ENCODE data around the gene FAM83G. TPM values are rescaled to one million over a fixed set of nuclear protein-coding genes. Genes with fewer than 3 reads are reported as not detected.

The FAM83G gene
- total RNA-seq, 6 experiments from 2014 or later: 10.1 to 41.7 (median 21.5) TPM

- H3K4me3 ChIP-seq: no peak overlapping the region
- peaks cover 0 to 10% (median 3%) of the 10 kb centered on the region in 4 donors for H3K36me3 ChIP-seq
- ATAC-seq: peak in 2 of 4 donors; percentile 9 to 18
- H3K9me3 ChIP-seq: no peaks in the 10 kb centered on the region
- no peak for DNase-seq
- no peaks in the 10 kb centered on the region for H3K27me3 ChIP-seq
- TF ChIP-seq CTCF (IDR thresholded peaks at IDR 0.05) (no peak), POLR2A (IDR thresholded peaks at IDR 0.05) (no peak)
- no peak overlapping the region for H3K27ac ChIP-seq
- 33% methylated on average over 1 of the region's 4 CpGs for WGBS (ENCODE audit: insufficient coverage, low coverage, low lambda C conversion rate, missing lambda C conversion rate)
- intact Hi-C loops (cut with DNase I): no loop called here
- no peaks in the 10 kb centered on the region for H3K4me1 ChIP-seq
Observed at GRCh38 chr17:18967916-18968315, 36.6 kb downstream of the FAM83G start.

- WGBS (ENCODE audit: insufficient coverage, low coverage, low lambda C conversion rate, missing lambda C conversion rate): 43% methylated on average over 11 of the region's 19 CpGs
- DNase-seq: peak in 1 of 3 donors; percentile 69
- no peaks in the 10 kb centered on the region for H3K4me1 ChIP-seq
Observed at GRCh38 chr17:18966831-18967624, 37.5 kb downstream of the FAM83G start.

GRCh38 chr17:18965530-18966236, 38.9 kb downstream of the FAM83G start:
- 59% methylated on average over 4 of the region's 14 CpGs for WGBS (ENCODE audit: insufficient coverage, low coverage, low lambda C conversion rate, missing lambda C conversion rate)
- ATAC-seq: no peak
- TF ChIP-seq CTCF (IDR thresholded peaks at IDR 0.05) (no peak), POLR2A (IDR thresholded peaks at IDR 0.05) (no peak)
- Histone ChIP-seq H3K9me3 (no peaks in the 10 kb centered on the region), H3K36me3 (peaks cover 0 to 4% (median under 1%) of the 10 kb centered on the region in 4 donors), H3K4me1 (no peaks in the 10 kb centered on the region), H3K4me3 (no peak overlapping the region), H3K27me3 (no peaks in the 10 kb centered on the region), H3K27ac (no peak overlapping the region)
- DNase-seq: peak; percentile 13 to 45 (median 41)
- intact Hi-C loops (cut with DNase I): no loop called here

More at GRCh38 chr17:18966831-18967624, 37.5 kb downstream of the FAM83G start:
- peak; percentile 37 to 68 (median 66) for ATAC-seq
- no peak for TF ChIP-seq POLR2A (IDR thresholded peaks at IDR 0.05)
- no peak for TF ChIP-seq CTCF (IDR thresholded peaks at IDR 0.05)
- H3K36me3 ChIP-seq: peaks cover 0 to 10% (median 3%) of the 10 kb centered on the region in 4 donors
- intact Hi-C loops (cut with DNase I): no loop called here
- H3K4me3 ChIP-seq: no peak overlapping the region
- H3K27me3 ChIP-seq: no peaks in the 10 kb centered on the region
- H3K9me3 ChIP-seq: no peaks in the 10 kb centered on the region
- H3K27ac ChIP-seq: no peak overlapping the region

GRCh38 chr17:18964550-18964949, 40.0 kb downstream of the FAM83G start:
- H3K27ac ChIP-seq: no peak overlapping the region
- whole genome bisulfite sequencing (ENCODE audit: insufficient coverage, low coverage, low lambda C conversion rate, missing lambda C conversion rate): 82% methylated on average over 8 of the region's 9 CpGs
- no peak for ATAC-seq
- intact Hi-C loops (cut with DNase I): no loop called here
- no peak for TF ChIP-seq POLR2A (IDR thresholded peaks at IDR 0.05)
- TF ChIP-seq CTCF (IDR thresholded peaks at IDR 0.05): no peak
- peak in 1 of 3 donors; percentile 11 for DNase-seq
- H3K9me3 ChIP-seq: no peaks in the 10 kb centered on the region
- no peaks in the 10 kb centered on the region for H3K27me3 ChIP-seq
- H3K4me1 ChIP-seq: no peaks in the 10 kb centered on the region
- no peaks in the 10 kb centered on the region for H3K36me3 ChIP-seq
- H3K4me3 ChIP-seq: no peak overlapping the region
